Activated naive CD4-positive, alpha-beta T cell treated with anti-CD3 and anti-CD28 coated beads, Interleukin-2, amount 10 ng/mL, durations not matched to agents 7 days and 5 days (primary cell): ENCODE data around the gene RAD18.

Experiments used
- CTCF ChIA-PET: fragments of 350-600 bp; sonication (Branson Sonifier 250); formaldehyde crosslinking; loops from one replicate; lab custom pipeline; 2021; ENCODE audit warnings: antibody characterized with exemption; lab: Charles Lee
- DNase-seq: peaks from one replicate; pipeline ENCODE4 v3.0.0-alpha.2; 2020
- H3K27ac Mint-ChIP-seq: one replicate; pipeline ENCODE4 v1.8.0; 2021; ENCODE audit warnings: mild to moderate bottlenecking, moderate library complexity, mixed read lengths
- H3K27me3 Mint-ChIP-seq: one replicate; pipeline ENCODE4 v1.8.0; 2021; ENCODE audit warnings: mild to moderate bottlenecking, mixed read lengths
- H3K36me3 Mint-ChIP-seq: one replicate; pipeline ENCODE4 v1.8.0; 2021; ENCODE audit warnings: mixed read lengths
- H3K4me1 Mint-ChIP-seq: one replicate; pipeline ENCODE4 v1.8.0; 2021; ENCODE audit warnings: mixed read lengths
- H3K4me3 Mint-ChIP-seq: one replicate; pipeline ENCODE4 v1.8.0; 2021; ENCODE audit warnings: mild to moderate bottlenecking, moderate library complexity, mixed read lengths
- H3K9me3 Mint-ChIP-seq: one replicate; pipeline ENCODE4 v1.8.0; 2021; ENCODE audit warnings: mixed read lengths

Gene RAD18

GRCh38 chr3:8846176-8846575, 117.1 kb downstream of the RAD18 start:
- no peaks in the 10 kb centered on the region for H3K36me3 Mint-ChIP-seq
- no peaks in the 10 kb centered on the region for H3K9me3 Mint-ChIP-seq
- DNase-seq, result no peak
- CTCF ChIA-PET, result interaction anchor here (0.6 kb wide), 1 partner anchor 17 kb away, joined by 3 read pairs; no protein-coding TSS in a partner anchor
- H3K4me1 Mint-ChIP-seq, result no peaks in the 10 kb centered on the region
- no peak overlapping the region for H3K4me3 Mint-ChIP-seq
- H3K27me3 Mint-ChIP-seq, result no peaks in the 10 kb centered on the region
- H3K27ac Mint-ChIP-seq, result no peak overlapping the region

- no peaks in the 10 kb centered on the region for H3K4me1 Mint-ChIP-seq
- no peaks in the 10 kb centered on the region for H3K27me3 Mint-ChIP-seq
- no peaks in the 10 kb centered on the region for H3K9me3 Mint-ChIP-seq
- no peak overlapping the region for H3K4me3 Mint-ChIP-seq
- no peak for DNase-seq
- H3K36me3 Mint-ChIP-seq, result no peaks in the 10 kb centered on the region
- no peak overlapping the region for H3K27ac Mint-ChIP-seq
- CTCF ChIA-PET, result interaction anchor here (0.6 kb wide), 1 partner anchor 16 kb away, joined by 3 read pairs; no protein-coding TSS in a partner anchor
Measured at GRCh38 chr3:8845641-8846040, 117.6 kb downstream of the RAD18 start.

DNA sequence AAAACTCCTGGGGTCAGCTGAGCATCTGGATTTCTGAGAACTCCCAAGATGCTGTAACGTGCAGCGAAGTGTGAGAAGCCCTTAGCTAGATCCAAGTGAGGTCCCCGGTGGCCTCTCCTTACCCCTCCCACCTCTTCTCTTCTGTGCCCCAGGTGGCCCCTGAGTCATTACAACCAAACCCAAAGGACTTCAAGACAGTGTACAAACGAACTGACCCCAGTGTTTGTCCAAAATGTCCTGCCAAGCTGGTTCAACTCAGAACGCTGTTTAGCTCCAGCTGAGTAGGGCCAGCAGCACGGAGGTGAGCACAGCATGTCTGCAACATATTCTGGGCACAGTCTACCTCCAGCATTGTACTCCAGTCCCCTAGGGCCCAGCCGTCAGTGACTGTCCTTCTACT, 119.9 kb downstream of the RAD18 start:
- DNase-seq, result no peak
- H3K9me3 Mint-ChIP-seq, result no peaks in the 10 kb centered on the region
- CTCF ChIA-PET, result no interaction called here
- H3K27me3 Mint-ChIP-seq, result no peaks in the 10 kb centered on the region
- H3K4me3 Mint-ChIP-seq, result no peak overlapping the region
- no peak overlapping the region for H3K27ac Mint-ChIP-seq
- H3K4me1 Mint-ChIP-seq, result no peaks in the 10 kb centered on the region
- no peaks in the 10 kb centered on the region for H3K36me3 Mint-ChIP-seq

GRCh38 chr3:8842293-8842692, 121.0 kb downstream of the RAD18 start:
- Mint-ChIP-seq H3K9me3 (no peaks in the 10 kb centered on the region), H3K4me3 (no peak overlapping the region), H3K27ac (no peak overlapping the region), H3K4me1 (no peaks in the 10 kb centered on the region), H3K36me3 (no peaks in the 10 kb centered on the region), H3K27me3 (no peaks in the 10 kb centered on the region)
- no peak for DNase-seq
- CTCF ChIA-PET, result no interaction called here

DNA sequence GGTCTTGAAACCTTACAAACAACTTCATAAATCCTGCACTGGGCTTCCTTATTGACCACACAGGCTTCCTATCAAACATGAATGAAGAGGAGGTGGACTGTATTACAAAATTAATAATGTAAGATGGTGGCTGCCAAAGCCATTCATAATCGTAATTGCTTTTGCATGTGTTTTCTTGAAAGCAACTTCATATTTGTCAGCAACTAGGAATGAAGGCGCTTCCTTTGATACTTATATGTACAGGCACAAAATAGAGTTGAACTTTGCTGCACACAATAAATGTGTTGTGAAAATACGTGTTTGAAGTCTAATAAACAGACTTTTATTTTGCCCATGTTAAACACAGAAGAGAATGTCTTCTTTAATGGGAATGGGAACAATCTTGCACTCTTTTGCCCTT, 121.8 kb downstream of the RAD18 start:
- no peaks in the 10 kb centered on the region for H3K9me3 Mint-ChIP-seq
- no peak overlapping the region for H3K4me3 Mint-ChIP-seq
- H3K36me3 Mint-ChIP-seq, result no peaks in the 10 kb centered on the region
- no peaks in the 10 kb centered on the region for H3K27me3 Mint-ChIP-seq
- DNase-seq, result no peak
- CTCF ChIA-PET, result no interaction called here
- H3K27ac Mint-ChIP-seq, result no peak overlapping the region
- no peaks in the 10 kb centered on the region for H3K4me1 Mint-ChIP-seq

- Mint-ChIP-seq H3K4me1 (no peaks in the 10 kb centered on the region), H3K9me3 (no peaks in the 10 kb centered on the region), H3K4me3 (no peak overlapping the region), H3K27ac (no peak overlapping the region), H3K36me3 (no peaks in the 10 kb centered on the region), H3K27me3 (no peaks in the 10 kb centered on the region)
- CTCF ChIA-PET, result no interaction called here
- DNase-seq, result no peak
Measured at GRCh38 chr3:8840556-8840955, 122.7 kb downstream of the RAD18 start.

GRCh38 chr3:8839607-8840325, 123.5 kb downstream of the RAD18 start:
- Mint-ChIP-seq H3K9me3 (no peaks in the 10 kb centered on the region), H3K27me3 (no peaks in the 10 kb centered on the region), H3K27ac (no peak overlapping the region), H3K36me3 (no peaks in the 10 kb centered on the region), H3K4me3 (no peak overlapping the region), H3K4me1 (no peaks in the 10 kb centered on the region)
- DNase-seq, result no peak
- CTCF ChIA-PET, result interaction anchor here (0.7 kb wide), 1 partner anchor 21 kb away, joined by 3 read pairs; no protein-coding TSS in a partner anchor

- H3K27ac Mint-ChIP-seq, result no peak overlapping the region
- CTCF ChIA-PET, result no interaction called here
- no peaks in the 10 kb centered on the region for H3K4me1 Mint-ChIP-seq
- H3K4me3 Mint-ChIP-seq, result no peak overlapping the region
- H3K36me3 Mint-ChIP-seq, result no peaks in the 10 kb centered on the region
- H3K9me3 Mint-ChIP-seq, result no peaks in the 10 kb centered on the region
- no peaks in the 10 kb centered on the region for H3K27me3 Mint-ChIP-seq
- DNase-seq, result no peak
Measured at GRCh38 chr3:8838765-8839423, 124.4 kb downstream of the RAD18 start.

DNA sequence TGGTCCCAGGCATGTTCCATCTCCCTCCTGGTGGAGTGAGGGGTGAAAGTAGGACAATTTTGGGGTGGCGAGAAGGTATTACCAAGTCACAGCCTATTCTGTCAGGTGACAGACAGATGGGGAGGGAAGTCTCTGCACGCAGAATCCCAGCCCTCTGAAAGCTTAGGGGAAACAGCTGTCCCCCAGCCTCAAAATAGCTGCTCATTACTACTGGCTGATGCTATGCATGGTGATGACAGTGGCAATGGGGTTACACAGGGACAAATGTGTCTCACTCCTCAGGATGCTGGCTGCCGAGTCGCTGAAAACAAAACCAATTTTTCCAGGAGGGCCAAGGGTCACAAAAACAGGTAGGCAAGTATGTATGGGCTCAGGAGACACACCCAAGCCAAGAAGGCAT, 125.0 kb downstream of the RAD18 start:
- no peak overlapping the region for H3K4me3 Mint-ChIP-seq
- no peaks in the 10 kb centered on the region for H3K9me3 Mint-ChIP-seq
- CTCF ChIA-PET, result no interaction called here
- no peak for DNase-seq
- H3K27ac Mint-ChIP-seq, result no peak overlapping the region
- no peaks in the 10 kb centered on the region for H3K36me3 Mint-ChIP-seq
- H3K4me1 Mint-ChIP-seq, result no peaks in the 10 kb centered on the region
- no peaks in the 10 kb centered on the region for H3K27me3 Mint-ChIP-seq

DNA sequence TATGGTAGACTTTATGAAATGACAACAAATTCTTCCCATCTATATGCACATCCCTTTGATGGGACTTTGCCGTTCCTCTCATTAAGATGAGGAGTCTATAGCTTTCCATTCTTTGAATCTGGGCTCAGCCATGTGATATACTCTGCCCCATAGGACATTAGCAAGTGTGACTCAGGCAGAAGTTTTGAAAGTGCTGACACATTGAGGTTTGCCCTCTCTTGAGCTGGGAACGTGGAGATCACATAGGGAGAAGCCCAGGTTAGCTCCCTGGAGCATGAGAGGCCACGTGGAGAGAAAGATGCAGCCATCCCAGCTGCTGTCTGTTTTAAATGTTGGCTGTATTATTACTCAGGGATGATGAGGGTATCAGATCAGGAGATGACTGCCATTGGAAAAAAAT, 126.1 kb downstream of the RAD18 start:
- Mint-ChIP-seq H3K36me3 (no peaks in the 10 kb centered on the region), H3K27me3 (peaks cover 3% of the 10 kb centered on the region), H3K9me3 (no peaks in the 10 kb centered on the region), H3K4me3 (no peak overlapping the region), H3K27ac (no peak overlapping the region), H3K4me1 (no peaks in the 10 kb centered on the region)
- CTCF ChIA-PET, result no interaction called here
- DNase-seq, result no peak

- H3K4me3 Mint-ChIP-seq, result no peak overlapping the region
- DNase-seq, result no peak
- H3K27me3 Mint-ChIP-seq, result peaks cover 3% of the 10 kb centered on the region
- no peak overlapping the region for H3K27ac Mint-ChIP-seq
- H3K36me3 Mint-ChIP-seq, result no peaks in the 10 kb centered on the region
- CTCF ChIA-PET, result no interaction called here
- H3K9me3 Mint-ChIP-seq, result no peaks in the 10 kb centered on the region
- H3K4me1 Mint-ChIP-seq, result no peaks in the 10 kb centered on the region
Measured at GRCh38 chr3:8836096-8836495, 127.2 kb downstream of the RAD18 start.

- Mint-ChIP-seq H3K4me1 (no peaks in the 10 kb centered on the region), H3K9me3 (no peaks in the 10 kb centered on the region), H3K27me3 (peaks cover 3% of the 10 kb centered on the region), H3K36me3 (no peaks in the 10 kb centered on the region), H3K4me3 (no peak overlapping the region), H3K27ac (no peak overlapping the region)
- no peak for DNase-seq
- CTCF ChIA-PET, result no interaction called here
Measured at GRCh38 chr3:8835385-8835784, 127.9 kb downstream of the RAD18 start.

DNA sequence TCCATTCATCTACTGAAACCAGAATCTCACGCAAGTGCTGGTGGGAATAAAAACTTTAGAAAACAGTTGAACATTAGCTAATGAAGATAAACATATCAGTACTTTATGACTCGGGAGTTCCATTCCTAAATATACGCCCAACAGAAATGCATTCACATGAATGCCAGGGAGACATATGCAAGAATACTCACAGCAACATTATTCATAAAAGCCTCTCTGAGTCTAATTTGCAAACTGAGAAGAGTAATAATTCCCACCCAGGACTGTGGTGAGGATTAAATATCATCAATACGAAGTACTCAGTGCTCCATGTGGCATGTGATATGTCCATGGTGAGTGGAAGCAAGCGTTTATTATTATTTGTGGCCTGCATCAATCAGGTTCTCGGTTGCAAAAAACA, 128.3 kb downstream of the RAD18 start:
- CTCF ChIA-PET, result no interaction called here
- Mint-ChIP-seq H3K4me3 (no peak overlapping the region), H3K27ac (no peak overlapping the region), H3K27me3 (peaks cover 3% of the 10 kb centered on the region), H3K36me3 (no peaks in the 10 kb centered on the region), H3K4me1 (no peaks in the 10 kb centered on the region), H3K9me3 (no peaks in the 10 kb centered on the region)
- DNase-seq, result no peak

DNA sequence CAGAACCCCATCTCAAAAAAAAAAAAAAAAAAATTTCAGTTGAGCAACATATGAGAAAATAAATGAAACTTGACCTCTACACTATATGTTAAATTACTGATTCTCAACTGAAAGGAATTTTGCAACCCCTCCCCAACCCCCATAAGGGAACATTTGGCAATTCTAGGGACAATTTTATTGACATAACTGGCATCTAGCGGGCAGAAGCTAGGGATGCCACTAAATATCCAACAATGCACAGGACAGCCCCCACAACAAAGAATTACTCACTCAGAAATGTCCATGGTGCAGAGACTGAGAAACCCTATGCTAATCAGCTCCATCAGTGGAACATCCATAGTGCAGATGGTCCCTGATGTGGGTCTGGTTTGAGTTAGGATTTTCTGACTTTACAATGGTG, 135.6 kb downstream of the RAD18 start:
- DNase-seq, result no peak
- no peaks in the 10 kb centered on the region for H3K36me3 Mint-ChIP-seq
- CTCF ChIA-PET, result no interaction called here
- no peaks in the 10 kb centered on the region for H3K4me1 Mint-ChIP-seq
- no peak overlapping the region for H3K4me3 Mint-ChIP-seq
- H3K27ac Mint-ChIP-seq, result no peak overlapping the region
- no peaks in the 10 kb centered on the region for H3K9me3 Mint-ChIP-seq
- peaks cover under 1% of the 10 kb centered on the region for H3K27me3 Mint-ChIP-seq
